GM12878 (cell line): Measurements from ENCODE around the gene UST. TPM values are rescaled to one million over a fixed set of nuclear protein-coding genes. Genes with fewer than 3 reads are reported as not detected.
"Not testable (repeated sequence)": the region's sequence is repeated elsewhere in the genome, so short reads cannot be mapped to it uniquely, and the experiment has no call there.

Source experiments
- ATAC-seq: fragments of 200-7000 bp; cut with Tn5 transposase; 3 replicates; pipeline ENCODE4 v1.9.1; 2020; ENCODE audit warnings: mild to moderate bottlenecking, moderate library complexity
- BruUV-seq: library from RNA; stranded (reverse); fragments of 400-500 nt; replicated peaks from 2 replicates; lab custom pipeline; 2021; lab: Mats Ljungman, UMichigan
- CTCF ChIA-PET: fragments of 300-600 bp; sonication (Branson Sonifier 250); formaldehyde crosslinking; extraction: SDS; loops from one replicate; lab custom pipeline; 2021; ENCODE audit warnings: inconsistent platforms; lab: Yijun Ruan, JAX
- POLR2A ChIA-PET: fragments of 350-600 bp; formaldehyde crosslinking; extraction: SDS; loops from one replicate; lab custom pipeline; 2021; ENCODE audit warnings: inconsistent platforms; lab: Charles Lee
- RAD21 ChIA-PET: fragments of 300-600 bp; sonication (Branson Sonifier 250); formaldehyde crosslinking; loops from one replicate; lab custom pipeline; 2023; ENCODE audit warnings: antibody characterized with exemption; ENCODE audit not compliant: unreplicated experiment; lab: Charles Lee
- SMC1A ChIA-PET: fragments of 300-600 bp; sonication (Branson Sonifier 250); formaldehyde crosslinking; loops from one replicate; lab custom pipeline; 2023; ENCODE audit not compliant: unreplicated experiment, uncharacterized antibody; lab: Charles Lee
- DNase-seq: peaks from one replicate; pipeline ENCODE4 v3.0.0-alpha.2; 2011; ENCODE audit warnings: low read depth, low spot score
- FAIRE-seq: peaks from 3 replicates; lab custom pipeline; 2011; peaks lifted over from hg19 to GRCh38; lab: Jason Lieb, UNC
- H2AFZ ChIP-seq: 2 replicates; pipeline ENCODE4 v1.6.0; 2011; ENCODE audit warnings: low read depth, low read length, control low read depth; ENCODE audit not compliant: control insufficient read depth
- H3K27ac ChIP-seq: 2 replicates; pipeline ENCODE4 v1.5.1; 2011; ENCODE audit warnings: control low read depth; ENCODE audit not compliant: control insufficient read depth, insufficient read depth
- H3K27me3 ChIP-seq, 2 experiments: replicated peaks in 1 of 2; 2 replicates each; pipeline versions ENCODE4 v1.6.0 to v1.6.1; 2011; ENCODE audit warnings: low read length in 1 of 2; ENCODE audit not compliant: control insufficient read depth in 2 of 2, insufficient read depth in 2 of 2
- H3K36me3 ChIP-seq, 2 experiments: 2 replicates each; pipeline ENCODE4 v1.5.1; 2011; ENCODE audit warnings: low read length in 1 of 2; ENCODE audit not compliant: control insufficient read depth in 2 of 2, insufficient read depth in 2 of 2
- H3K4me1 ChIP-seq: 2 replicates; pipeline ENCODE4 v1.6.1; 2011; ENCODE audit warnings: mild to moderate bottlenecking, low read length, moderate library complexity, mixed read lengths; ENCODE audit not compliant: control insufficient read depth, insufficient read depth
- H3K4me2 ChIP-seq: 2 replicates; pipeline ENCODE4 v1.6.0; 2011; ENCODE audit warnings: control low read depth; ENCODE audit not compliant: control insufficient read depth, insufficient read depth
- H3K4me3 ChIP-seq: fragments of 200-600 bp; sonication (generic); 2 replicates; pipeline ENCODE4 v1.5.1; 2016
- H3K79me2 ChIP-seq: 2 replicates; pipeline ENCODE4 v1.6.0; 2011; ENCODE audit warnings: low read length; ENCODE audit not compliant: control insufficient read depth, insufficient read depth
- H3K9ac ChIP-seq: 2 replicates; pipeline ENCODE4 v1.8.0; 2011; ENCODE audit warnings: low read length, control low read depth, mixed read lengths; ENCODE audit not compliant: control insufficient read depth, insufficient read depth
- H3K9me3 ChIP-seq: replicated peaks from 3 replicates; pipeline ENCODE4 v1.5.1; 2011; ENCODE audit warnings: mild to moderate bottlenecking, low read length; ENCODE audit not compliant: control insufficient read depth, insufficient read depth
- H4K20me1 ChIP-seq: 2 replicates; pipeline ENCODE4 v1.6.0; 2011; ENCODE audit not compliant: control insufficient read depth, insufficient read depth
- ATF7 ChIP-seq: fragments of 450-650 bp; IDR thresholded peaks from 2 replicates; pipeline ENCODE4 v1.6.1; 2016; ENCODE audit warnings: low read depth, mild to moderate bottlenecking
- CEBPB ChIP-seq, 2 experiments: fragments of 150-350 bp in 1 of 2; IDR thresholded peaks; 2 replicates each; pipeline ENCODE4 v1.6.1; 2012 to 2014; ENCODE audit warnings: low read depth in 2 of 2, low read length in 2 of 2, borderline replicate concordance in 1 of 2, inconsistent platforms in 1 of 2
- MEF2A ChIP-seq: IDR thresholded peaks from 2 replicates; pipeline ENCODE4 v1.6.1; 2011; ENCODE audit warnings: low read depth, mild to moderate bottlenecking, low read length, moderate library complexity; ENCODE audit not compliant: insufficient read depth
- NFYA ChIP-seq: IDR thresholded peaks from 2 replicates; pipeline ENCODE4 v1.6.1; 2011; ENCODE audit warnings: low read depth, mild to moderate bottlenecking, low read length, improper control_type of control experiment, borderline replicate concordance
- WGBS: methylation state at CpG from one replicate; pipeline ENCODE4 v1.1.6; 2016; ENCODE audit warnings: low lambda C conversion rate; ENCODE audit not compliant: insufficient replicate concordance, insufficient coverage; ENCODE audit errors: missing lambda C conversion rate; 5-methylcytosine and 5-hydroxymethylcytosine counted together
- in situ Hi-C: fragments of 300-500 bp; cut with MboI; formaldehyde crosslinking; loops from 9 replicates; pipeline ENCODE4 v1.14.3; 2018; ENCODE audit warnings: mixed read lengths
- intact Hi-C: fragments of 100-400 bp; cut with micrococcal nuclease; formaldehyde crosslinking; loops from one replicate; pipeline ENCODE4 v1.14.2; 2022; ENCODE audit not compliant: unreplicated experiment
- polyA plus RNA-seq, 11 experiments: library from polyadenylated mRNA; depleted of rRNA in 4 of 11; unstranded in 6 of 11; stranded (reverse) in 5 of 11; fragments of >200 nt; fragmentation: Nextera tagmentation in 4 of 11; fragmentation: Illumina TruSeq in 1 of 11; extraction: Ambion mirVana in 4 of 11; extraction: Trizol in 1 of 11; gene quantifications; 1 replicate in 1 of 11; 2 replicates in 10 of 11; pipeline versions ENCODE4 v1.2.1 to v1.2.3, GENCODE V29; 2011 to 2016; ENCODE audit warnings: inconsistent platforms in 2 of 11, missing spikeins in 2 of 11, low read depth in 1 of 11
- total RNA-seq, 4 experiments: library from RNA; depleted of rRNA in 3 of 4; stranded (reverse); fragments of >200 nt in 3 of 4; fragmentation: Illumina TruSeq in 1 of 4; extraction: Trizol in 1 of 4; gene quantifications; 2 replicates each; pipeline versions ENCODE4 v1.2.1 to v1.2.3, GENCODE V29; 2013 to 2021
- TF ChIP-seq, protein P1 (sequence below): IDR thresholded peaks from 2 replicates; pipeline ENCODE4 v1.6.1; 2012; ENCODE audit warnings: mild to moderate bottlenecking, low read depth, low read length

Gene UST
- total and polyA plus RNA-seq, 10 of the 15 experiments (the other 5 are each of a cell fraction or from before 2014, with no cell fraction given), result 0.74 to 43.3 (median 2.2) TPM

DNA sequence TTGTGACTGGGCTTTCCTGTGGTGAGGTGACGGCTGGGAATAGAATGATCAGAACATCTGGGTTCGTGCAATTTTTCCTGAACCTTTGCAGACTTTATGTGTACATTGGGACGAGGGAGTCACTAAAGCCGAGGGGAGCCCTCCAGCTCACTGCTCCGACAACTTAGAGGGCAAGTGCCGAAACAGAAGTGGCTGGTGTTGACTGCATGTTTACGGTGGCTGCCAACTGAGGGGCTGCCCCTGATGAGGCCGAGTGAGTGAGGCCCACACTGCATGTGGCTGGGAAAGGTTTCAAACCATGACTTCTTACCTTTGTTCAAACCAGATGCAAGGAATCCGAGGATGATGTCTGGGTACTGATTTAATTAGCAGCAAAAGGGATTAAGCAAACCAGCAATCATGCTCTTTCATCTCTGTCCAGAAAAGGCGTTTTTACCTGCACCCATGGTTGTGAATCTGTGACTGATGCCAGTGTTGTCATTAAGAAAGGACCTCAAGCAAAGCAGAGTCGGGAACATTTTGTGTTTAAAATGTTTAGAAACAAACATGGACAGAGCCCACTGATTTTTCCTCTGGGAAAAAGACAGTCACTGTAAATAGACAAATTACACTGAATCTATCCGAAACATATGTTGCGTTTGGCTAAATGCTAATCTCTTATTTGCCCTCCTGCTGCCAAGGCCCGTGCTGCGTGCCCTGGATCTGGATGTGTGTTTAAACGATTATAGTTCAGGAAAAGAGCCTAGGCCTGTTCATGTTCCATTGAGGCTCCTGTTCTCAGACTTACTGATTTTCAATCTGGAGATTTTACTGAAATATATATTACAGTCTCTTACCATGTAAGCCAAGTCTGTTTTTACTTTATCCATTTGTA lies 105.1 kb downstream of the UST start (continued):
- no peak for TF ChIP-seq NFYA
- no peak for TF ChIP-seq MEF2A
- no peak for TF ChIP-seq ATF7

DNA sequence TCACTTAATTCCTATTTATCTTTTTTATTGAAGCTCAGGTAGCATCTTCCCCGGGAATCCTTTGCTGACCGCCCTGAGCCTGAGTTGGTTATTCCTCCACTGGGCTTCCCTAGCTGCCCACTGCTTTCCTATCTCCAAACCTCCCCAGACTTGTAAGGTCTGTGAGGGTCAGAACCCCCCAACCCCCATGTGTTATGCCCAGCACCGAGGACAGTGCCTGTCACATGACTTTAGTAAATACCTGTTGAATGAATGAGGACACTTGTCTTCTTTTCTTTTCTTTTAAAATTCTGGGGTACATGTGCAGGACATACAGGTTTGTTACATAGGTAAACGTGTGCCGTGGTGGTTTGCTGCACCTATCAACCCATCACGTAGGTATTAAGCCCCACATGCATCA lies 105.9 kb downstream of the UST start:
- 32% methylated on average over 6 of the region's 6 CpGs for WGBS
- Histone ChIP-seq H3K9ac (no peak overlapping the region), H3K79me2 (no peaks in the 10 kb centered on the region), H2AFZ (no peak overlapping the region), H3K4me3 (no peak overlapping the region), H3K36me3 (no peaks in the 10 kb centered on the region), H3K4me1 (no peaks in the 10 kb centered on the region), H3K9me3 (no peaks in the 10 kb centered on the region; the same call in 2 of the 3 replicates), H3K27ac (no peak overlapping the region), H4K20me1 (no peaks in the 10 kb centered on the region), H3K4me2 (no peak overlapping the region), H3K27me3 (no peaks in the 10 kb centered on the region)
- ChIA-PET POLR2A (no interaction called here), RAD21 (no interaction called here), SMC1A (no interaction called here), CTCF (no interaction called here)
- BruUV-seq, result no TSS peak
- in situ Hi-C loops (no loop called here), intact Hi-C loops (no loop called here)
- no peak for DNase-seq
- FAIRE-seq, result no peak
- TF ChIP-seq CEBPB (IDR thresholded peaks at IDR 0.05; ENCODE audit: borderline replicate concordance in 1 of 2, low read depth in 2 of 2, low read length in 2 of 2), result no peak
- TF ChIP-seq, protein P1, sequence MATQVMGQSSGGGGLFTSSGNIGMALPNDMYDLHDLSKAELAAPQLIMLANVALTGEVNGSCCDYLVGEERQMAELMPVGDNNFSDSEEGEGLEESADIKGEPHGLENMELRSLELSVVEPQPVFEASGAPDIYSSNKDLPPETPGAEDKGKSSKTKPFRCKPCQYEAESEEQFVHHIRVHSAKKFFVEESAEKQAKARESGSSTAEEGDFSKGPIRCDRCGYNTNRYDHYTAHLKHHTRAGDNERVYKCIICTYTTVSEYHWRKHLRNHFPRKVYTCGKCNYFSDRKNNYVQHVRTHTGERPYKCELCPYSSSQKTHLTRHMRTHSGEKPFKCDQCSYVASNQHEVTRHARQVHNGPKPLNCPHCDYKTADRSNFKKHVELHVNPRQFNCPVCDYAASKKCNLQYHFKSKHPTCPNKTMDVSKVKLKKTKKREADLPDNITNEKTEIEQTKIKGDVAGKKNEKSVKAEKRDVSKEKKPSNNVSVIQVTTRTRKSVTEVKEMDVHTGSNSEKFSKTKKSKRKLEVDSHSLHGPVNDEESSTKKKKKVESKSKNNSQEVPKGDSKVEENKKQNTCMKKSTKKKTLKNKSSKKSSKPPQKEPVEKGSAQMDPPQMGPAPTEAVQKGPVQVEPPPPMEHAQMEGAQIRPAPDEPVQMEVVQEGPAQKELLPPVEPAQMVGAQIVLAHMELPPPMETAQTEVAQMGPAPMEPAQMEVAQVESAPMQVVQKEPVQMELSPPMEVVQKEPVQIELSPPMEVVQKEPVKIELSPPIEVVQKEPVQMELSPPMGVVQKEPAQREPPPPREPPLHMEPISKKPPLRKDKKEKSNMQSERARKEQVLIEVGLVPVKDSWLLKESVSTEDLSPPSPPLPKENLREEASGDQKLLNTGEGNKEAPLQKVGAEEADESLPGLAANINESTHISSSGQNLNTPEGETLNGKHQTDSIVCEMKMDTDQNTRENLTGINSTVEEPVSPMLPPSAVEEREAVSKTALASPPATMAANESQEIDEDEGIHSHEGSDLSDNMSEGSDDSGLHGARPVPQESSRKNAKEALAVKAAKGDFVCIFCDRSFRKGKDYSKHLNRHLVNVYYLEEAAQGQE, result peak; percentile 34; the same call in 1 of the 2 replicates
- no peak for ATAC-seq

DNA sequence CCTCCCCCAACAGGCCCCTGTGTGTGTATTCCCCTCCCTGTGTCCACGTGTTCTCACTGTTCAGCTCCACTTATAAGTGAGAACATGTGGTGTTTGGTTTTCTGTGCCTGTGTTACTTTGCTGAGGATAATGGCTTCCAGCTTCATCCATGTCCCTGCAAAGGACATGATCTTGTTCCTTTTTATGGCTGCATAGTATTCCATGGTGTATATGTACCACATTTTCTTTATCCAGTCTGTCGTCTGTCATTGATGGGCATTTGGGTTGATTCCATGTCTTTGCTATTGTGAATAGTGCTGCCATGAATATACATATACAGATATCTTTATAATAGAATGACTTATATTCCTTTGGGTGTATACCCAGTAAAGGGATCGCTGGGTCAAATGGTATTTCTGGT lies 106.3 kb downstream of the UST start:
- H3K79me2 ChIP-seq, H3K9ac ChIP-seq, ATAC-seq, H3K4me3 ChIP-seq, DNase-seq, RAD21 ChIA-PET, H3K36me3 ChIP-seq, intact Hi-C loops, H3K27me3 ChIP-seq, FAIRE-seq, H4K20me1 ChIP-seq, H2AFZ ChIP-seq, H3K4me2 ChIP-seq, H3K9me3 ChIP-seq, BruUV-seq, H3K4me1 ChIP-seq, in situ Hi-C loops, CTCF ChIA-PET, H3K27ac ChIP-seq, POLR2A ChIA-PET: not testable (repeated sequence)
- SMC1A ChIA-PET, result interaction anchor here (2.4 kb wide), 1 partner anchor 13 kb away, joined by 7 read pairs; no protein-coding TSS in a partner anchor
- WGBS, result 48% methylated on average over 3 of the region's 3 CpGs
